ENCODE measurements around the gene LAMTOR1.

The LAMTOR1 gene

DNA sequence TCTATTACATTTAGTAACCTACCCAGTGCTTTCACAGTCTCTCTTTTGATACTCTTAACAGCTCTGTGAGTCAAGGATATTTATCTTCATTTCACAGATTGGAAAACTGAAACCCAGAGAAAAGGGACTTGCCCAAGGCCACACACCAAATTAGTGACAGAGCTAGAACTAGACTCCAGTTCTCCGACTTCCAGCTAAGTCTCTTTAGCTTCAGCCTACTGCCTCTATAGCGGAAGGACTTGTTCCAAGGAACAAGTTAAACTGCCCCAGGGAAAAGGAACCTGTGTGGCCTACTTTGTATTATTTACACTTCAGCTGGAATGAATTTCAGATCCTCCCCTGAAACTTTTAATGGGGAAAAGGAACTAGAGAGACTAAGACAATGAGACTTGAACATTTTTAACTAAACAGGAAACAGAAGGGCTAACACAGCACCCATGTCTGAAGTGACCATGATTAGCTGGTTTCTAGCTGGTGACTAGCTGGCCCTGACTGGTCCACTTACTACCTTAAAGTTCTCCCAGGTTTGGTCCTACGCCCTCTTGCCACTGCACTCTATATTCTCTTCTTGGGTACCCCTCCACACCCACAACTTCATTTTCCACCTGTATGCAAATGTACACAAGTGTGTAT is 21.2 kb downstream of the LAMTOR1 start:
- no peak for DNase-seq (ENCODE audit: low read depth in 2 of 2)

DNA sequence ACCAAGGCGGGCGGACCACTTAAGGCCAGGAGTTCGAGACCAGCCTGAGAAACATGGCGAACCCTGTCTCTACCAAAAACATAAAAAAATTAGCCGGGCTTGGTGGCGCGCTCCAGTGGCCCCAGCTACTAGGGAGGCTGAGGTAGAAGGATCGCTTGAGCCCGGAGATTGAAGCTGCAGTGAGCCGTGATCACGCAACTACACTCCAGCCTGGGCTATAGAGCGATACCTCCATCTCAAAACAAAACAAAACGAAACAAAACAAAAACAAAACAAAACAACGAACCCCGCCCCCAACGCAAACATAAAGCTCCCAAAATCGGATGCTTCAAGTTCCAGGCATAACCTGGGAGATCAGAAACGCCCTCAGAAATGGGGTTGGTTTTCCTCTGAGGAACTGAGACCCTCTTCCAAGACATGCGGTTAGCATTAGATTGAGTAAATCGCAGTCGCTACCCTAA is 21.9 kb downstream of the LAMTOR1 start:
- DNase-seq (ENCODE audit: low read depth in 2 of 2): no peak

DNA sequence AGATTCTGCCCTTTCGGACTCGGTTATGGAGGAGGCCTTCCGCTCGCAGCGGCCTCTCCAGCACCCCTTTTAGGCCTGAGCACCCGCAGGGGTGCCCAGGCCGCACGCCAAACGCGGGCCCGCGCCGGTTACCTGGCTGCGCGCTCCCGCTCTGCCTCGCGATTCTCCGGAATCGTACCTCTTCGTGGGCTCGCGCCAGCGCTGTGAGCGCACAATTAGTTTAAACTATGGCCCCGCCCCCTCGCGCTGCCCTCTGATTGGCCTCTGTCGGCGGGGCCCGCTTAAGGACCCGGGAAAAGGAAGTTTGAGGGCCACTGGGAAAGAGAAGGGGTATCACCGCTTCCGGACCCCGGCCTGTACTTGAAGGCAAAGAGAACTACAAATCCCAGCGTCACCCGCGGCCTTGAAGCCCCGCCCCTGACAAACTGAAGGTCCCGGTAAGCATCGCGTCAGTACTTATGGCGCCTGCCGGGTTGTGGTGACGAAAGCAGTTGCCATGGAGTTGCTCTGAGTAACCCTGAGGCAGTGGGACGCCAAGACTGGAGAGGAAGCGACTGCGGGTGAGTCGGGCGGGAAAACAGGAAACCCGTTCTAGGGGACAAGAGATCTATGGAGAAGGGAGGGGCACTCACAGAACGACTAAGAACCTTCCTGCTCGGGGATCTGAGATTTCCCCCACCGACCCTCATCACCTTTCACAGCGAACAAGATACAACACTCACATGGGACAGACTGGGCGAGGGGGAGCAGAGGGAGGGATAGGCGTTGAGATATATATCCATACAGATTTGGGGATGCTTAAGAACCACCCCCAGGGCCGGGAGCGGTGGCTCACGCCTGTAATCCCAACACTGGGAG is 22.5 kb downstream of the LAMTOR1 start, which contains the start of the genes LRRC51 and NUMA1:
LRRC51 (plus strand) TSS at position 525 of the 858 bp plus-strand sequence. CDS start 8,234 bp downstream, outside the sequence.
NUMA1 (minus strand) TSS at position 217 of the 858 bp plus-strand sequence. CDS start 44,599 bp downstream, outside the sequence.
- peak; percentile 98 to 99 for DNase-seq (ENCODE audit: low read depth in 2 of 2)

DNA sequence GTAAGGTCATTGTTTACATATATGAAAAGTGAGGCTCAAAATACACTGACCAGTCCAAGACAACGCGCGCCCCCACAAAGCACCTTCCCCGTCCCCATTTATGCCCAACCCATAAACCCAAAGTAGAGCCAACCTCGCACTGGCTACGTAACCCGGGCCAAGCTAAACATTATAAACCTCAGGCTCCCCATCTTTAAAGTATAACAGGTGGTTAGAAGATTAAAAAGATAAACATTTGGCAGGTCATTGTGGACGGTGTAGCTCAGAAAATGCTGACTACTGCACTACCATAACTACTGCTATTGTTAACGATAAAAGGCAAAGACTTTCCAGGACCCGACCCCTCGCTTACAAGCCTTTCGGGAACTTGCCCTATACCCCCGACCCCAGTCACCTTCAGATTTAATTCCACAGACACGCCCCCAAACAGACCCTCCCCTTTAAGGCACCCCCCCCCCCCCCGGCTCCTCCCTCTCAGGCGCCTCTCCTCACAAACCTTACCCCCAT is 23.2 kb downstream of the LAMTOR1 start:
- no peak for DNase-seq (ENCODE audit: low read depth in 2 of 2)

DNA sequence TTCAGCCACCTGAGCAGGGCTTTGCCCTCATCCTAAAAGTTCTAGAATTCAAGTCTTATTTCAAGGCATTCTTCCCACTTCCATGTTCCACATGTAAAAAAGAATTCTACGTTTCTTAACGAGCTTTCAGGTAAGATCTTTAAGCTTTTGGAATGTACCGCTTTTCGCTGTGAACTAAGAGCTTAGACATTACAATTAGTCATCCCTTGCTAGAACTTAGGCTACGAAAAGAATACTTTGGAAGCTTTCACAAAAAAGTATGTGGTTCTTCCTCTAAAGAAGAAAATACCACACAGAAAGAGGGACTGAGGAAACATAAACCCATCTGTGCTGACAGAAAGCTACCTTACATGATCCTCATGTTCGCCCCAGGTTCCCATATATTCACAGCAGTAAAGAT is 24.6 kb downstream of the LAMTOR1 start:
- DNase-seq (ENCODE audit: low read depth in 2 of 2): no peak

DNA sequence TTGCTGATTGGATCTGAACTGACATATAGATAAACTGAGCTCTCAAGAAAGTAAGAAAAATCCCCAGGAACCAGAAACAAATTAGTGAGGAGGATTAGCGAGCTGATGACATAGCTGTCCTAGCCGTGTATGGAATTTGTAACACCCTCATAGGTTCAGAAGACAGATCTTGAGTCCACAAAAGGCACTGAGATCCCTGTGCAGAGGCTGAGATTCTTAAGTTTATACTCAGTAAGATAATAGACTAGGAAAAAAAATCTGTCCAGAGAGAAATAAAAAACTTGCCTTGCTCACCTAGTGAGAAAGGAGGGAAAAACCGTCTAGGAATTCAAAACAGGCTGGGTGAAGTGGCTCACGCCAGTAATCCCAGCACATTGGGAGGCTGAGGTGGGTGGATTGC is 27.3 kb downstream of the LAMTOR1 start:
- DNase-seq (ENCODE audit: low read depth in 2 of 2): no peak

DNA sequence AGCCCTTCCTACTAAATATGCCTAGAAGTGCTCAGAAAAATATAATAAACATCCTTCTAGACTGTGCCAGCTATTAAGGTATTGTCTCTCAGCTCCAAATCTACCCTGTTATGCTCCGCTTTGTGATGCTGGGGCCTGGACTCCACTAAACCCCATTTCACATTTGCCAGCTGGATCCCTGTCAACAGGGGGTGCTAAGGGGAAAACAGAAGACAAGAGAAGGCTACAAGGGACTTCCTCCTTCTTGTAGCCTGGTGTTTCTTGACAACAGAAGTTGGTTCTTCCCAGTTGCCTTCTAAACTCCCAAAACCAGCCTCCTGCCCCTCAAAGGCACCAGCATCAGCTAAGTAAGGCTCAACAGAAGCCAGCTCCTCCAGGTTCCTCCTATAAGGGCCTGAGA is 28.0 kb downstream of the LAMTOR1 start:
- no peak for DNase-seq (ENCODE audit: low read depth in 2 of 2)

DNA sequence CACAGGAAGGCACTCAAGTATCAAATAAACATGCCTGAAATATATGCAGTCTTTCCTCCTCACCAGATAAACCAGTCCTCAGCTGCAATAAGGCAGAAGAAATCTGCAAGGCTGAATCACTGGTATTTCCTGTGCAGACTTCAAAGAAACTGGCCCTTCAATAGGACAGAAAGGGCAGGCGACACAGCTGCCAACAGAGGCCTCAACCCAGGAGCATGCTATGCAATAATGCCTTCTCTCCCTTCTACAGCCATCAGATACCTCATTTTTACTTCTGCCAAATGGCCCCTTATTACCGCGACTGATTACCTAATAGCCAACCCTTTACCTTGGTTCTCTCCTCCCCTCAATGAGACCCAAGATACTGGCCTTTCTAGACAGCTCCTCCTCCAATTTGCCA is 30.7 kb downstream of the LAMTOR1 start:
- no peak for DNase-seq (ENCODE audit: low read depth in 2 of 2)

DNA sequence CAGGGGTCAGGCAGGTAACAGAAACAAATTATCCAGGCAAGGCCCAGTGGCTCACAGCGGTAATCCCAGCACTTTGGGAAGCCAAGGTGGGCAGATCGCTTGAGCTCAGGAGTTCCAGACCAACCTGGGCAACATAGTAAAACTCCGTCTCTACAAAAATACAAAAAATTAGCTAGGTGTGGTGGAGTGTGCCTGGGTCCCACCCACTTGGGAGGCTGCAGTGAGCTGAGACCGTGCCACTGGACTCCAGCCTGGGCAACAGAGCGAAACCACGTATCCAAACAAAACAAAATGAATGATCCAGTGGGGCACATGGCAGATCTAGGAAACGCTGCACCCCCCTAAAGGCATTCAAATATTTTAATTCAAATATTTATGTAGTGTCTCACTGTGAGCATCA is 32.6 kb downstream of the LAMTOR1 start:
- DNase-seq (ENCODE audit: low read depth in 2 of 2): no peak

DNA sequence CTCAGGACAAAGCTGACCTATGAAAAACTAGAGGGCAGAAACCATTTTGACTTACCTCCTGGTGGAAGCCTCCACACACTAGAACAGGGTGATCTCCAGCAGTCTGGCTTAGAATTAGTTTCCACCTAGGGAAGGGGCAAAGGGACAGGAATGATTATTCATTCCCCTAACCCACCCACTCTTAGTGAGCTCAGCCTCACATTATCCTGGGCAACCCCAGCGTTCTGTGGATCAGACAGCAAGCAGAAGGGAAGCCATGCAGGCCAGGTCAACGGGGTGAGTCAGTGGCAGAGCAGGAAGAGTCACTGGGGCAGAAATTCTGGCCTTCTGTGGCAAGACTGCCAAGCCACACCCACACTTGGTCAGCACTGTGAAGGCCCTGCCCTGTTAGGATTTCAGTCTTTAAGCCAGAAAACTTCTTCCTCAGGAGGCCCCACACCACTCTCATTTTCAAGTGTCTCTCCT is 33.3 kb downstream of the LAMTOR1 start:
- no peak for DNase-seq (ENCODE audit: low read depth in 2 of 2)

DNA sequence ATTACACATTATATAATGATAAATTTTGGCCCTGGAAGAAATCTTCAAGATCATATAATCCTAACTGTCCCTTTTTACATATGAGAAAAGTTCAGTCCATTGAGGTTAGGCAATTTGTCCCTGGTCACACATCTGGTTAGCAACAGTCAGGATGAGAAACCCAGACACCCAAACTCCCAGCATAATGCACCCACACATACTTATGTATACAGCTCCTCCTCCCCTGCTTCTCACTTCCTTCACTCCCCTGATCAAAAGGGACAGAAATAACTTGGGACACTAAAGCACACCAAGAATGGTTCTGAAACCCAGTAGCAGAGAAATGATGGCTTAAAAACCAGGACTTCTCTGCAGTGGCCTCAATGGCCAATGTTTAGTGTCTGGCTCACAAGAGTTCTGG is 33.9 kb downstream of the LAMTOR1 start:
- DNase-seq (ENCODE audit: low read depth in 2 of 2): no peak

DNA sequence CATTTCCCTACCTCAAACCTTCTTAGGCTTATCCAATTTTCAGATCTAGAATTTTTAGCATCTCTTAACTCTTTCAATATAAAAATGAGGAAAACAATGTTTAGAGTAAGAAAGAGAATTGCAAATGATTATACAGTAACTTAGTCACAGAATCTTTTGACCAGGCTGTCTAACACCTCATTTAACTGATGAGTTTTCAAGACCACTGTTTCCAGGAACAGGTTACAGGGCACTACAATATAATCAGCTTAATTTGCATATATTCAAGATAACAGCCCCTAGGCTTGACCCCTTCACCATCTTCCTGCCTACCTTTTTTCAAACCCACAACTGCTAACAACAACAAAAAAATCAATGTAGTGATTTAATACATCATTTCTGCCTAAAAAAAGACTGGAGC is 35.4 kb downstream of the LAMTOR1 start:
- no peak for DNase-seq (ENCODE audit: low read depth in 2 of 2)

DNA sequence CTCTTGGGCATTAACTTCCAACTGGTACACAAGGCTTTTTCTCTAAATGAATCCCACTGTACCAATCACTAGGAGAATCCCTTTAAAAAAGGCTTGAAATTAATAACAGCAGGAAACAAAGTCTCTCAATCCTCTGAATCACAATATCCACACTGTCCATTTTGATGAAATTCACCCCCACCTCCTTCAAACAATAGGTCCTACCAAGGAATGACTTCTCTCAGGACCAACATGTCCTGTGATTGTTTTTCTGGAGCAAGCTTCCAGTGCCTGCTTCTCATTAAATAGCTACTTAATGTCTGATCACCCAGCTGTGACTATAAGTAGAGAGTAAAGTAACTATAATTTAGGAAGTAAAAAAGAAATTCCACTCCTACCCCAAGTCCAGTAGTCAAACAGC is 35.8 kb downstream of the LAMTOR1 start:
- no peak for DNase-seq (ENCODE audit: low read depth in 2 of 2)

DNA sequence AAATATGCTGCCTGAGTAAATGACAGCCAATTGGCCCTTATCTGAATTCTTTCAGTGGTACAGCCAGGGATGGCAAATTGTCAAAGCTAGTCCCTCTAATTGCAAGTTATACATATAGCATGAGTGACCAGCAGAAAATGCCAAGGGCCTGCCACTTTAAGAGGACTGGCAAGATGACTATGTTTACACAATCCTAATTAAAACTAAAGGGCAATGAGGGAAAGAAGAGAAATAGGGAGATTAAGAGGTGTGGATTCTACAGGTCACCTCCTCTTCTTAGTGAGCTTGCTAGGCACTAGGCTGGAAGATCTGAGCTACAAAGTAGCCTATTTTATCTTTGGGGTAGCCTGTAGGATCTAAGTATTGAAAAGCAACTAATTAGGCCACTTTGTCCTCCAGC is 36.2 kb downstream of the LAMTOR1 start:
- DNase-seq (ENCODE audit: low read depth in 2 of 2): no peak

DNA sequence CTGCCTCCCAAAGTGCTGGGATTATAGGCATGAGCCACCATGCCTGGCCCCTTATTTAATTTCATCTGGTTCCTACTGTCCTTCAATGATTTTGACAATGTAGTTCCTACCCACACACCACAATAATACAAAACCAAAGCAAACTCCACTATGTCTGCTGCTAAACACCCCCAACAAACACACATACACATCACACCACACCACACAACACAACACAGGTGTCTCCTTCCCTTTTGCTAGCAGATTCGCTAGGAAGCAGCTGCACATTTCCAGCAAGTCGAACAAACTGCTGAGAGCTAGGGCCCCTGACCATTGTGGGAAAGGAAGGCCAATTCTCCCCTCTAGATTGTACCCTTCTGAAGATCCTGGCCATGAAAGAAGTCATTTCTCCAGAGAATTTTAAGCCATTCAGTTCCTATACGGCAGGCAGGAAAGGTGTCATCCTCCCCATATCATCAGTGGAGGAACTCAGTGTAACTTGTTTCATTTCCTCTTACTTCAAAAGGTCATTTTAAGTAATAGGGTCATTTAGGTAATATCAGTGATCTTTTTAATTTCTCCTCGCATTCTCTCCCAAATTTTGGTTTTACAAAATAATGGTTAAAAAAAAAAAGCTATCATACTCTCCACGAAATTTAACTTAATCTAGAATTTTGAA is 41.2 kb downstream of the LAMTOR1 start:
- DNase-seq (ENCODE audit: low read depth in 2 of 2): no peak

DNA sequence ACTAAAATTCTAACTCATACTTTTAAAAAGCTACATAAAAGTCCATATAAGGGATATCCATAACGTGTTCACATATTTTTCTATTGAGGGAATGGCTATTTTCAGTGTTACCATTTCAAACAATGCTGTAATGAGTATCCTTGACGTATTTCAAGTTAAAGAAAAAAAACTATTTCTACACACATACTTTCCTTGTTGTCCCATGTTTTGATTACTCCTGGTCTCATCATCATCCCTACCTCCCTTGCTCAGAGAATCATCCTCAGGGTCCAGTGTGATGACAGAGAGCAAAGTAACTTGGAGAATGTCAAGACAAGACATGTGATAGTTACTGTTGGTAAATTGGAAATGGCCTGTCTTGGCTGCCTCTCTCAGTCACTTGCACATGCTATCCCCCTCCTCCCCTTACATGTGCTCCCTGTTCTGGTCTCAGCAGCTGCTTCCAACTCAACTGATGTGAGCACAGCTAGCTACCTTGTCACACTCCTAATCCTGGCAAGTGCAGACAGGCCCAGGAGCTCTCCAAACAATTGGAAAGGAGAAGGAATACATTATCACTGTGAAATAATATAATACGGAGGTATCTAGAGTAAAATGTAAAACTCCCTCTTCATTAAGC is 44.6 kb downstream of the LAMTOR1 start:
- DNase-seq (ENCODE audit: low read depth in 2 of 2): no peak

DNA sequence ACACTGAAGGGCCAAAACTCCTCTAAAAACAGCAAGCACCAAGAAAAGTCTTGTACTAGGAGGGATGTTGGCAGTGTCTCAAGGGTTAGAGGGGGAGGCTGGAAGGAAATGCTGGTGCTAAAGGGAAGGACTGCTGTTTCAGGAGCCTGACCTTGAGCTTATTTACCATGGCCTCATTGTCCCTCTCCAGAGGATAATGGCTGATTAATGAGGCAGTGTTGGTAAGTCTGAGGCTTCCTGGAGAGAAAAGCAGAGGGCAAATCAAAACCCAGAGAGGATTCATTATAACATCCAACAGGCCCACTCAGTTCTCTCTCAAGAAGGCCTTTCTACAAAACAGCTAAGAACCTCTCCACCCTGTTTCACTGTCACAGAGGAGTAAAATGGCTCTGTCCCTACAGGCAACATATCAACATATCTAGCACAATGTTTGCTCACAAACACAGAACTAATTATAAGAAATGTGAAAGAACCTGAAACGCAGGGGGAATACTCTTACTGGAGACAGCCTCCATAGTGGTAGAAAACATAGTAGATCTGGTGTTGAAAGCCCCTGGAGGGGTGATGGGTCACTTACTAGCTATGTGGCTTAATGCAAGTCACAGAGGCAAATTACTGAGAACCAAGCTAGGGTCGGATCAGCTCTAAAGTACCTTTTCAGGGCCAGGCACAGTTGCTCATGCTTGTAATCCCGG is 54.2 kb downstream of the LAMTOR1 start:
- no peak for DNase-seq (ENCODE audit: low read depth in 2 of 2)

Data from stimulated activated CD8-positive, alpha-beta memory T cell treated with anti-CD3 and anti-CD28 coated beads, Interleukin-15, amount 100 ng/mL, for 48 hours (primary cell).